LNCAP (cell line): Measurements from ENCODE around the gene PRKCA.

ENCODE experiments used
- TF ChIP-seq, protein P1 (sequence below): fragments of 450-650 bp; IDR thresholded peaks from 2 replicates; pipeline ENCODE4 v1.5.1; 2017; ENCODE audit warnings: mild to moderate bottlenecking

The PRKCA gene

GRCh38 chr17:66781135-66781534, 478.7 kb downstream of the PRKCA start:
- TF ChIP-seq, protein P1, sequence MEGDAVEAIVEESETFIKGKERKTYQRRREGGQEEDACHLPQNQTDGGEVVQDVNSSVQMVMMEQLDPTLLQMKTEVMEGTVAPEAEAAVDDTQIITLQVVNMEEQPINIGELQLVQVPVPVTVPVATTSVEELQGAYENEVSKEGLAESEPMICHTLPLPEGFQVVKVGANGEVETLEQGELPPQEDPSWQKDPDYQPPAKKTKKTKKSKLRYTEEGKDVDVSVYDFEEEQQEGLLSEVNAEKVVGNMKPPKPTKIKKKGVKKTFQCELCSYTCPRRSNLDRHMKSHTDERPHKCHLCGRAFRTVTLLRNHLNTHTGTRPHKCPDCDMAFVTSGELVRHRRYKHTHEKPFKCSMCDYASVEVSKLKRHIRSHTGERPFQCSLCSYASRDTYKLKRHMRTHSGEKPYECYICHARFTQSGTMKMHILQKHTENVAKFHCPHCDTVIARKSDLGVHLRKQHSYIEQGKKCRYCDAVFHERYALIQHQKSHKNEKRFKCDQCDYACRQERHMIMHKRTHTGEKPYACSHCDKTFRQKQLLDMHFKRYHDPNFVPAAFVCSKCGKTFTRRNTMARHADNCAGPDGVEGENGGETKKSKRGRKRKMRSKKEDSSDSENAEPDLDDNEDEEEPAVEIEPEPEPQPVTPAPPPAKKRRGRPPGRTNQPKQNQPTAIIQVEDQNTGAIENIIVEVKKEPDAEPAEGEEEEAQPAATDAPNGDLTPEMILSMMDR, result no peak

DNA sequence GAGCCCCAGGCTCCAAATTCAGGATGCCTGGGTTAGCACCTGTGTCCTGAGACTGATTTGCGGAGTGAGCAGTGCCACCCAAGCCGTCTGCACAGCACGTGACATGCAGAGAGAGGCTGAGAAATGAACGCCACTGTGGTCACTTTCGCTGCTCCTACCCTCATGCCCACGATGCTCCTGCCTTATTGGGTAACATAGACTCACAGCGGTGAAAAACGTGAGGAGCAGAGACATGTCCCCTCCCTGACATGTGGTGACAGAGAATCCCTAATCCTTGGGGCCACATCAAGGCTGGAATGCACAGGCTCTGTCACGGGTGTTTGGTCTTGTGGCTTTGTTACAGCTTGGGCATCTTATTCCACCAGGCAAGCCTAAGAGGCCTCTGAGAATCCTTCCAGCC, 480.4 kb downstream of the PRKCA start:
- TF ChIP-seq, protein P1, result no peak

DNA sequence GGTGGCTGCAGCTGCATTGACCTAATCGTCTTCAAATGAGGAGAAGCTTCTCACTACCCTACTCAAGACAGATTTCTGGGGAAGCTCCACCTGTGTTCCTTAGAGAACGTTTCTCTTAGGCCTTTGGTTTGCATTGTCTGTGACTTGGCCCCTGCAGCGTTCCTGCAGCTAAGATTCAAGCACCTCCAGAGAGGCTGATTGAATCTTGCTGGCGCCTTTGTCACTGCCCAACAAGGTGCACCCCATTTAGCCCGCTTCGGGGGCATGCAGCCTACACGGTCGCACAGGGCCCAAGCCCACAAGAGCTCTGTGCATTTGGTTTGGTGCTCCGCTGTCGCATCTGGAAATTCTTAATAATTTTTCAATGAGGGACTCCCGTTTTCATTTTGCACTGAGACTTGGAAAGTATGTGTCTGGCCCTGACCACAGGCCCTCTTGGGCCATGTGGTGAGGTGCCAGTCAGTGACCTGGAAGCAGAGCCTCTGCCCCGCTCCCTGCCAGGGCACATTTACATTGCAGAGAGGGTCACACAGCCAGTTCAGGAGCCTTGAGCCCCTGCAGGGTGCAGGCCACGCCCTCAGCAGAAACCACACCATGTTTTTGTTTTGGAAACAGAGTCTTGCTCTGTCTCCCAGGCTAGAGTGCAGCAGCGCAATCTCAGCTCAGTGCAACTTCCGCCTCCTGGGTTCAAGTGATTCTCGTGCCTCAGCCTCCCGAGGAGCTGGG, 481.4 kb downstream of the PRKCA start:
- TF ChIP-seq, protein P1, result no peak

DNA sequence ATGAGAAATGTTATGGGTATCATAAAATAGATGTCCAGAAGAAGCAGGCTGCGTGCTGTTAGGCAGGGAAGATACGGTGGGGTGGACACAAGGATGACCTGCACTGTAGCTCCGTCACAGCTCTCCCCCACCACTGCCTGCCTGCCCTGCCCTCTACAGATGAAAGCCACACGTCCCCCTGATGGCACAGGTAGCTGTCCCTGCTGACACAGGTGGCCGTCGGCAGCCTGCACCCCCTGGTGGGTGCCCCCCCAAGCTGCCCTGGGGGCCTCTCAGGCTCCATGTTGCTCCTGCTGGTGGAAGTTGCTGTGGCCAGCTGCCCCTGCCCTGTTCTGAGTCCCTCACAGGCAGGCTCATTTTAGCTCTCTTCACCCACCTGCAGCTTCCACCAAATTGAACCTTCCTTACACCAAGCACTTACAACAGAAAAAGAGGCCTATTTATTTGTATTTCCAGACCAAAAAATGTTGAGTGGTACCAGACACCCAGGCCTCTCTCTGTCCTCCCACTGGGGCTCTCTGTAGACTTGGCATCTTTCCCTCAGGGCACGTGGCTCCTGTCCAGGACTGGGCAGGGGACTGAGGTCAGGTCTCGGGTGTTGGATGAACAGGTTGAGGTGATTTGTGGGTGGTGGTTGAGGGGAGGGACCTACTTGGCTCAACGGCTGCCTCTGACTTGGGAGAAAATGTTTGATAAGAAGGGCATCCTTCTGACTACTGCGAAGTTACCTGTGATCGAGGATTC, 482.4 kb downstream of the PRKCA start:
- TF ChIP-seq, protein P1, result no peak

GRCh38 chr17:66786107-66786506, 483.7 kb downstream of the PRKCA start:
- TF ChIP-seq, protein P1, result no peak

GRCh38 chr17:66787914-66788313, 485.5 kb downstream of the PRKCA start:
- TF ChIP-seq, protein P1, result no peak

DNA sequence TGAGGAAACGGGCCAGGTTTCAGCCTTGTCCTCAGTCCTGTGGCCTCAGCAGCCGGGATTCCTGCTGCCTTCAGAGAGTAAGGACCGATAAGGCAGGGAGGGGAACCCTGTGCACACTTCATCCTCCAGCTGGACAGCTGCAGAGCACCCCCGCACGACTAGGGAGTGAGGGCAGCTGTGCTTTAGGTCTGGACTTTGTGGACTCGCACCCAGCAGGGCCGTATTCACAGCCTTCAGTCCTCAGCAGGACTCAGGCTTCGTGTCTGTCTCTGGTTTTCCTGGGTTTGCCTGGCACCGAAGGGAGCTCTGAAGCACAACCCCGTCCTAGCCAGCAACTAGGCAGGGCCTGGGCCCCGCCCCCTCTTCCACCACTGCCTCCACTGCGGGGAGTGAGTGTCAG, 486.7 kb downstream of the PRKCA start:
- TF ChIP-seq, protein P1, result no peak
